Heart left ventricle (tissue), 16 donors: ENCODE data around the gene CELSR1. TPM values are rescaled to one million over a fixed set of nuclear protein-coding genes. Genes with fewer than 3 reads are reported as not detected.

Source experiments
- ATAC-seq, 4 donors: fragments of 200-7000 bp; cut with Tn5 transposase; one replicate each; pipeline ENCODE4 v1.9.1; 2020 to 2022; ENCODE audit warnings: moderate library complexity in 4 of 4, mild to moderate bottlenecking in 3 of 4, moderate number of reproducible peaks in 1 of 4
- DNase-seq, 5 donors: peaks; one replicate each; pipeline ENCODE4 v3.0.0-alpha.2; 2020
- H3K27ac ChIP-seq, 12 donors: fragments of 200-600 bp; sonication (generic) in 4 of 12; one replicate each; pipeline versions ENCODE4 v1.5.0 to v1.8.0; 2016 to 2022; ENCODE audit warnings: mild to moderate bottlenecking in 2 of 12
- H3K27me3 ChIP-seq, 9 donors: fragments of 200-600 bp; sonication (generic) in 2 of 9; one replicate each; pipeline versions ENCODE4 v1.5.1 to v1.8.0; 2016 to 2022; ENCODE audit warnings: mild to moderate bottlenecking in 3 of 9
- H3K36me3 ChIP-seq, 9 donors: fragments of 200-600 bp; sonication (generic) in 2 of 9; one replicate each; pipeline versions ENCODE4 v1.5.0 to v1.8.0; 2018 to 2022; ENCODE audit warnings: mild to moderate bottlenecking in 2 of 9
- H3K4me1 ChIP-seq, 12 donors: fragments of 200-600 bp; sonication (generic) in 4 of 12; one replicate each; pipeline versions ENCODE4 v1.5.0 to v1.8.0; 2016 to 2022; ENCODE audit warnings: mild to moderate bottlenecking in 3 of 12
- H3K4me3 ChIP-seq, 12 donors: fragments of 200-600 bp; sonication (generic) in 4 of 12; one replicate each; pipeline versions ENCODE4 v1.5.0 to v1.8.0; 2017 to 2022; ENCODE audit warnings: mild to moderate bottlenecking in 9 of 12, moderate library complexity in 4 of 12
- H3K9me3 ChIP-seq, 12 donors: fragments of 200-600 bp; sonication (generic) in 4 of 12; one replicate each; pipeline versions ENCODE4 v1.5.0 to v1.8.0; 2016 to 2022; ENCODE audit warnings: mild to moderate bottlenecking in 1 of 12
- CTCF ChIP-seq, 12 donors: fragments of 200-600 bp; sonication (generic) in 4 of 12; IDR thresholded peaks; one replicate each; pipeline versions ENCODE4 v1.5.0 to v1.8.0; 2018 to 2022; ENCODE audit warnings: antibody characterized with exemption in 12 of 12, mild to moderate bottlenecking in 5 of 12
- POLR2A ChIP-seq, 2 donors: fragments of 450-650 bp; IDR thresholded peaks; one replicate each; pipeline ENCODE4 v1.6.1; 2017; ENCODE audit warnings: antibody characterized with exemption in 2 of 2, mild to moderate bottlenecking in 2 of 2, moderate library complexity in 2 of 2
- WGBS, 4 donors: extraction: QIAGEN DNeasy Blood & Tissue Kit in 2 of 4; methylation state at CpG; one replicate each; pipeline versions ENCODE4 v1.1.5 to v1.1.7; 2013 to 2018; 5-methylcytosine and 5-hydroxymethylcytosine counted together
- intact Hi-C, 10 donors: fragments of 100-400 bp; cut with DNase I; formaldehyde crosslinking; loops; one replicate each; pipeline versions ENCODE4 v1.11.1 to v1.14.2; 2022
- polyA plus RNA-seq, 2 donors: library from polyadenylated mRNA; stranded (reverse); fragments of 200-250 nt; gene quantifications; one replicate each; pipeline ENCODE4 v1.2.3, GENCODE V29; 2013
- total RNA-seq, 9 donors: library from RNA; depleted of rRNA in 2 of 9; stranded (reverse); fragments of >200 nt in 2 of 9; fragmentation: NEBNext Ultra II Directional in 3 of 9; extraction: Animal tissue kit (Norgen Biotek cat#: 25700) in 3 of 9; gene quantifications; one replicate each; pipeline versions ENCODE4 v1.1.0 to v1.2.4, GENCODE V29; 2016 to 2023
- donor health status: ischemic (EF 13 %, LVEDD 7.1; RV severe dilation, severe dysfunction).
- donor health status: healthy with polysubstance abuse.
- donor health status: DM: no; HTN: yes; CAD: no.
- donor health status: DM: no; HTN: no; CAD: no.
- donor health status: ischemic (EF 25% LVEDD 6.9; RV normal size, moderate dysfunction).
- donor health status: ischemic (EF 25% LVEDD 5.7; RV mildly dilated, moderate dysfunction).
- donor health status: healthy.
- donor health status: DM: yes; HTN: yes; CAD: no.
- donor health status: ischemic (EF 35%, LVEDD 5.7; RV mildly dilated, moderate dysfunction).
- donor health status: nonischemic (EF 11% LVEDD 7.7; RV severe dilation, severe dysfunction).
- donor health status: DM: yes; HTN: yes; CAD: no.
- donor health status: PGD.
- donor health status: ischemic (EF 29% LVEDD 5.4; RV normal size, mild dysfunction).
- donor health status: nonischemic (EF 23%, LVEDD 6.1; RV moderate dilation, normal function).

Gene CELSR1
- total and polyA plus RNA-seq, 11 donors: 5.9 to 15.8 (median 11.9) TPM

GRCh38 chr22:46464296-46464695 is 73.1 kb downstream of the CELSR1 start:
- intact Hi-C loops: loop anchor here in 1 of 10 donors (10.0 kb wide), 1 partner anchor 61 kb away; no protein-coding TSS in a partner anchor

GRCh38 chr22:46463435-46464227 is 73.8 kb downstream of the CELSR1 start:
- ATAC-seq (no peak), DNase-seq (peak in 2 of 5 donors; percentile 14 to 52)
- TF ChIP-seq CTCF (IDR thresholded peaks at IDR 0.05) (no peak), POLR2A (IDR thresholded peaks at IDR 0.05) (no peak)
- no peaks in the 10 kb centered on the region for H3K36me3 ChIP-seq
- H3K27ac ChIP-seq: no peak overlapping the region
- H3K4me1 ChIP-seq: peaks cover 0 to 10% (median 0%) of the 10 kb centered on the region in 12 donors
- H3K4me3 ChIP-seq: no peak overlapping the region
- WGBS, 4 donors: 93 to 95% (median 94%) methylated on average over 69 to 70 of the region's 70 CpGs
- no peaks in the 10 kb centered on the region for H3K9me3 ChIP-seq
- intact Hi-C loops: loop anchor here in 1 of 10 donors (10.0 kb wide), 1 partner anchor 61 kb away; no protein-coding TSS in a partner anchor
- no peaks in the 10 kb centered on the region for H3K27me3 ChIP-seq

More at GRCh38 chr22:46464296-46464695, 73.1 kb downstream of the CELSR1 start:
- WGBS, 4 donors: 89 to 91% (median 90%) methylated on average over 5 to 8 of the region's 8 CpGs
- ATAC-seq (peak in 1 of 4 donors; percentile 9), DNase-seq (no peak)
- Histone ChIP-seq H3K27ac (no peak overlapping the region), H3K9me3 (no peaks in the 10 kb centered on the region), H3K4me3 (no peak overlapping the region), H3K36me3 (no peaks in the 10 kb centered on the region), H3K4me1 (peaks cover 0 to 10% (median 0%) of the 10 kb centered on the region in 12 donors), H3K27me3 (no peaks in the 10 kb centered on the region)
- TF ChIP-seq CTCF (IDR thresholded peaks at IDR 0.05): no peak
- TF ChIP-seq POLR2A (IDR thresholded peaks at IDR 0.05): no peak

GRCh38 chr22:46462726-46463371 is 74.6 kb downstream of the CELSR1 start:
- intact Hi-C loops: loop anchor here in 1 of 10 donors (10.0 kb wide), 1 partner anchor 62 kb away; no protein-coding TSS in a partner anchor
- H3K4me1 ChIP-seq: peaks cover 0 to 10% (median 0%) of the 10 kb centered on the region in 12 donors
- WGBS, 4 donors: 81 to 89% (median 83%) methylated on average over 18 of the region's 18 CpGs
- DNase-seq: peak in 1 of 5 donors; percentile 19
- H3K9me3 ChIP-seq: no peaks in the 10 kb centered on the region
- no peak overlapping the region for H3K4me3 ChIP-seq
- no peak overlapping the region for H3K27ac ChIP-seq
- H3K27me3 ChIP-seq: no peaks in the 10 kb centered on the region
- no peak for ATAC-seq
- TF ChIP-seq CTCF (IDR thresholded peaks at IDR 0.05): no peak
- no peak for TF ChIP-seq POLR2A (IDR thresholded peaks at IDR 0.05)
- no peaks in the 10 kb centered on the region for H3K36me3 ChIP-seq
